HG02642 (cell line): ENCODE data around the gene PARD3.

Source experiments
- ATAC-seq: cut with Tn5 transposase; IDR thresholded peaks from one replicate; pipeline ENCODE4 v1.9.1; 2021; ENCODE audit warnings: mild to moderate bottlenecking; ENCODE audit not compliant: unreplicated experiment, poor library complexity

The PARD3 gene

GRCh38 chr10:34489973-34490745 is 324.9 kb downstream of the PARD3 start:
- ATAC-seq = no peak

- ATAC-seq = no peak
Observed at GRCh38 chr10:34489411-34489810, 325.7 kb downstream of the PARD3 start.

GRCh38 chr10:34488476-34489130 is 326.5 kb downstream of the PARD3 start:
- no peak for ATAC-seq

GRCh38 chr10:34486008-34486407 is 329.1 kb downstream of the PARD3 start:
- ATAC-seq = no peak

- no peak for ATAC-seq
Observed at GRCh38 chr10:34484164-34484563, 330.9 kb downstream of the PARD3 start.

GRCh38 chr10:34480345-34480744 is 334.8 kb downstream of the PARD3 start:
- no peak for ATAC-seq

- no peak for ATAC-seq
Observed at GRCh38 chr10:34479520-34480179, 335.4 kb downstream of the PARD3 start.

GRCh38 chr10:34477249-34477648 is 337.8 kb downstream of the PARD3 start:
- ATAC-seq = no peak

GRCh38 chr10:34476608-34477007 is 338.5 kb downstream of the PARD3 start:
- no peak for ATAC-seq

GRCh38 chr10:34475786-34476185 is 339.3 kb downstream of the PARD3 start:
- no peak for ATAC-seq

- ATAC-seq = no peak
Observed at GRCh38 chr10:34475274-34475646, 339.8 kb downstream of the PARD3 start.

- ATAC-seq = no peak
Observed at GRCh38 chr10:34474555-34475273, 340.4 kb downstream of the PARD3 start.

GRCh38 chr10:34474009-34474376 is 341.1 kb downstream of the PARD3 start:
- no peak for ATAC-seq

- ATAC-seq = no peak
Observed at GRCh38 chr10:34473174-34474008, 341.7 kb downstream of the PARD3 start.

GRCh38 chr10:34470307-34470706 is 344.8 kb downstream of the PARD3 start:
- ATAC-seq = no peak

- no peak for ATAC-seq
Observed at GRCh38 chr10:34469446-34469845, 345.6 kb downstream of the PARD3 start.

- no peak for ATAC-seq
Observed at GRCh38 chr10:34467902-34468301, 347.2 kb downstream of the PARD3 start.

GRCh38 chr10:34467364-34467763 is 347.7 kb downstream of the PARD3 start:
- ATAC-seq = no peak

- no peak for ATAC-seq
Observed at GRCh38 chr10:34465678-34466077, 349.4 kb downstream of the PARD3 start.

- no peak for ATAC-seq
Observed at GRCh38 chr10:34464591-34464990, 350.5 kb downstream of the PARD3 start.
